Skin epidermis (tissue), 12 donors: Measurements from ENCODE around the gene ZNF764.

ENCODE experiments used
- H3K27ac ChIP-seq, 21 experiments: fragments of 200-600 bp; sonication (generic) in 11 of 21; one replicate each; pipeline ENCODE4 v1.5.0; 2020; ENCODE audit warnings: mild to moderate bottlenecking in 3 of 21, inconsistent platforms in 2 of 21, moderate library complexity in 2 of 21
- H3K4me3 ChIP-seq, 7 experiments: fragments of 200-600 bp; sonication (generic) in 2 of 7; one replicate each; pipeline ENCODE4 v1.5.0; 2020; ENCODE audit warnings: inconsistent platforms in 2 of 7, mild to moderate bottlenecking in 2 of 7, moderate library complexity in 1 of 7

The ZNF764 gene

DNA sequence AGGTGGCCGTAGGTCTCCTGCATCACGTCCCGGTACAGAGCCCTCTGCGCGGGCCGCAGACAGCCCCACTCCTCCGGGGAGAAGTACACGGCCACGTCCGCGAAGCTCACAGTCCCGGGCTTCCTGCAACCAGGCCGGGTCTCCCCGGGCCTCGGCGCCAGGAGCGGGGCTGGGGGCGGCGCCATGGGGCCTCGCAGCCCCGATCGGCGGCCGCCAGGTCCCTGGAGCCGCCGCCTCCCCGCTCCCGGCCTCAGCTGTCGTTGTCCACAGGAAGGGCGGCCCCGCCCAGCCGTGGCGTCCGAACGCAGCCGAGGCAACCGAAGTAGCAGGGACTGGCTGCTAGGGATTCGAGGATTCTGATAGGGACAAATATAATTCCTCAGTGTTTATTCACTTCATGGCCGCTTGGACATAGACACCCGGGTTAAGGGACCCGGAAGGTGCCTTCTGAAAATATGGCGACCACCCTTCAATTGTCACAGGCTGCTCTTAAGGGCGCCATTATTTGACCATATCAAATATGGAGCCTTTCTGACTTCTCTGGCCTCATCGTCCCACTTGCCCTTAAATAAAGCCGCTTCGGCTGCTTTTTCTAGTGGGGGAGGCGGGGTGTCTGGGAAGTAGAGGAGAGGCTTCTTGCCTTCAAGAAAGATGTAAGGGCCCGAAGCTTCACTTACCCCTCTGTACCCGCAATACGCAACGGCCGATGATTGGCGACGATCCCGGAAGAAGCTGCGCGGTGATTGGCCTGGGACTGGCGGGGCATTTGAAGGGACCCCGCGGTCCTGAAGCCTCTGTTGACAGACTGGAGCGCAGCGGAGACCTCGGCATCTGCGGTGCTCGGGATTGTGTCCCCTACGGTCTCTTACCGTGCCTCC is 13.5 kb upstream of the ZNF764 start, which contains the start of gene ZNF688:
Gene ZNF688 (minus strand): TSS at position 270 of the 878 bp plus-strand sequence. CDS start 85 bp downstream, at position 185.
- H3K27ac ChIP-seq, result peak within 1 kb of the TSS; percentile 91 to 100 (median 98)
- peak within 1 kb of the TSS; percentile 37 to 84 (median 66) for H3K4me3 ChIP-seq

DNA sequence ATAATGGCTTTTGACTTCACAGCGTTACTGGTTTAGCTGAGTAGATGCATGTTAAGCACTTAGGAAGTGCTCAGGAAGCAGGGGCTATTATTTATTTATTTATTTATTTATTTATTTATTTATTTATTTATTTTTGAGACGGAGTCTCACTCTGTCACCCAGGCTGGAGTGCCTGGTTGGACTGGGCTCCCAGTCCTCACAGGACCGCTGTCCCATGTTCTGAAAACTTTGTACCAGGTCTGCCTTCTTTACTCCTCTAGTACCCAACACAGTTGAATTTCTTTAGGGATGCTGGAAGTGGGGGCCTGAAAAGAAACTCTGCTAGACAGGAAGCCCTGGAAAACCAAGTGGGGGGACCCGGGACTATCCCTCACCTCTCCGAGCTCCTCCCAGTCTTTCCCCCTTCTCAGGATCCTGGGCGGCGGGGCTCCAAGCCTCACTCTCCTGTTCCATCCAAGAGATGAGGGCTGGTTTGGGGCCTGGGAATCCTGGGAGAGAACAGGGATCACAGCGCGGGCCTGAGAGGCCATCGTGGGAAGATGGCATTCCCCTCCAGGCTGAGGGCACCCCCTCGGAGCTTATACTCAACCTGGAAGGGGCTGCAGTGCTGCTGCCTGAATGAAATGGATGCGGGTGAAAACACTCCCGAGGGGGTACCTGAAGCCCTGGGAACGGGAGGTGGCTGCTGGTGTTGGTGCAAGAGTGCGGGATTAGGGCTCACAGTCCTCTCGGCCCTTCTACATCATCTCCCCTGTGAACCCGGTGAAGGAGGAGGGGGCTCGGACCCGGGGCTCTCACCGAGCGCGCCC is 12.7 kb upstream of the ZNF764 start:
- H3K27ac ChIP-seq, result peak overlapping the region; percentile 91 to 100 (median 98)
- peak overlapping the region; percentile 37 to 84 (median 66) for H3K4me3 ChIP-seq

DNA sequence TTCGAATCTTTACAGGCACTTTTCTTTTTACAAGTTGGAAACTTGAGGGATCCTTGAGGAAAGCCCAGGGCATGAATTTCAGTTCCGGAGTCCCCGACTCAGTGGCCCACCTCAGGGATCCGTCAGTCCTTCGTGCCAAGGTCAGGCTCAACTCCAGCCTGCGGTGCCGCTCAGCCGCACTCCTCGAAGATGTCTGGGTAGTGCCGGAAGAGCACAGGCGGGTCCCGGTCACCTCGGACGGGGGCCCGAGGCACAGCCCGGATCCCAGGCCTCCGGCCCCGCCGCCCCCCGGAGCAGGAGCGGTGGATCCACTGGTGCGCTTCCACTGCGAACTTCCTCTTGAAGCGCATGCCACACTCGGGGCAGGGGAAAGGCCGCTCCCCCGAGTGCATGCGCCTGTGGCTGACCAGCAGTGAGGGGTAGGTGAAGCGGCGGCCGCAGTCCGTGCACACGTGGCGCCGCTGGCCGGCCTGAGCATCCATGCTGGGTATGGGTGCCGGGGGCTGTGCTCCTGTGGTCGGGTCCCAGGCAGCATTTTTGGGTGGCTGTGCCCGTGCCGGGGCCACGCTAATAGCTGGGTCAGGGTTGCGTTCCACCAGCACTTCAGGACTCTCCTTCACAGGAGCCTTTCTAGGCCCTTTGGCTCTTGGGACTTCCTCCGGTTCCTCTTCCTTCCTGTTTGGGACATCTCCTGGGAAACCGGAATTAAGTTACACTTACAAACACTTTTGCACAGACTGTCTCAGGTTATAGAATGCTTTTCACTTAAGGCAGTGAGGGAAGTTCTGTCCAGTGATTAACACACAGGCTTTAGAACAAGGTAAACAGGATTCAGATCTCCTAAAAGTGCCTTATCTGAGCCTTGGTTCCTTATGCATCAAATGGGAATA is 11.8 kb upstream of the ZNF764 start:
- peak overlapping the region in 15 of 21 experiments; percentile 18 to 100 (median 98) for H3K27ac ChIP-seq
- H3K4me3 ChIP-seq, result peak overlapping the region in 1 of 7 experiments; percentile 37

DNA sequence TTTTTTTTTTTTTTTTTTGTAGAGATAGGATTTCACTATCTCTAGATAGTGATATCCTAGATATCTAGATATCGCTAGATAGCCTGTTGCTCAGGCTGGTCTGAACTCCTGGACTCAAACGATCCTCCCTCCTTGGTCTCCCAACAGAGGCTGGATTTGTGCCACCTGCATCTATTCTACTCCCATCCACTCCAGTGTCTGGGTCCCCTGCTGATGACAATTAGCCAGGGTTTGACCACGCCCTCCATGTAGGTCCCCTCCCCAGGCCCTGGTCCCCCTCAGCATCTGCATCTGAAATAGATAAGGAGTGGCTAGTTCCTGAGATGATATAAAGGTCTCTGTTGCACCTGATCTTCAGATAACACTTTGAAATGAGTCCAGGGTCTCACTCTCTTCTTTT is 11.1 kb upstream of the ZNF764 start:
- Histone ChIP-seq H3K4me3 (no peak overlapping the region), H3K27ac (peak overlapping the region in 5 of 21 experiments; percentile 68 to 100 (median 79))

DNA sequence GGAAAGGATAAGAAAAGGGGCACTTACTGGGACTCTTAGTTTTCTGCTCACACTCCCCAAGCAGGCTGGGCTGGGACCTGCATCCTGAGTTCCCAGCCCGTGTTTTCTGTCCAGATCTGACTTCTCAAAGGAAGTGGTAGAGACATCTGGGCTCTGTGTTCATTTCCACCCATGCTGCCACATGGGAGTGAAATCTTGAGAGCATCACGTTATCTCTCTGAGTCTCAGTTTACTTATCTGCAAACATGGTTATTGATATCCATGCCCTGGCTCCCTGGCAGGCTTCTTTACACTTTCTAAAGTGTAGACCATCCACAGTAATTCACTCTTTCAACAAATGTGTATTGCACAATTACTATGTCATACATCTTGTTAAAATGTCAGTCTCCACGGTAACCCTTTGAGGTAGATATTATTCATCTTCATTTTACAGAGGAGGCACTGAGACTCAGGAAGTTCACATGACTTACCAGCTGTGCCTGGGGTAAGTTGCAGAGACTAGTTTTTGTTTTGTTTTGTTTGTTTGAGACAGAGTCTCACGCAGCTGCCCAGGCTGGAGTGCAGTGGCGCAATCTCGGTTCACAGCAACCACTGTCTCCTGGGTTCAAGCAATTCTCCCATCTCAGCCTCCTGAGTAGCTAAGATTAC is 9.9 kb upstream of the ZNF764 start:
- peak overlapping the region in 19 of 21 experiments; percentile 5 to 85 (median 68) for H3K27ac ChIP-seq
- H3K4me3 ChIP-seq, result no peak overlapping the region

DNA sequence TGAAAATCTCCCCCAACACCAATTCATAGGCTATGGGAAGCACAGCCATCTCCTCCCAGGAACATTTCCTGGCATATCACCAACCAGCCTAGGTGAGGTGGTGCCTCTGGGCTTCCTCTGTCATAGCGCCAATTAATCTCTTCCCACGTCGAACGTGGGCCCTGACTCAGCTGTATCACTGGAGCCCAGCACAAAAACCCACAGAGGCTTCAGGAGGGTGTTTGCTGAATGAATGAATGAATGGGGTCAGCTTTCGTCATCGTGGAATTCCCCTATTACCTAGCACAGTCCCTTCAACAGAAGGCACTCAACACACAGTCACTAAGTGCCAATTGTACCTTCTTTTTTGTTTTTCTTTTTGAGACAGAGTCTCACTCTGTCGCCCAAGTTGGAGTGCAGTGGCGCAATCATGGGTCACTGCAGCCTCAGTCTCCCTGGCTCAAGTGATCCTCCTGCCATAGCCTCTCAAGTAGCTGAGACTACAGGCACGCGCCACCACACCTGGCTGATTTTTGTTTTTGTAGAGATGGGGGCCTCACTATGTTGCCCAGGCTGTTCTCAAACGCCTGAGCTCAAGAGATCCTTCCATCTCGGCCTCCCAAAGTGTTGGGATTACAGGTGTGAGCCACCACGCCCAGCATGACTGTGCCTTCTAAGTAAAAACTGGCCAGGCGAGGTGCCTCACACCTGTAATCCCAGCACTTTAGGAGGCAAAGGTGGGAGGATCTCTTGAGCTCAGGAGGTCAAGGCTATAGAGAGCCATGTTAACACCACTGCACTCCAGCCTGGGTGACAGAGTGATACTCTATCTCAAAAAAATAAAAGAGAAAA is 9.2 kb upstream of the ZNF764 start:
- no peak overlapping the region for H3K4me3 ChIP-seq
- peak overlapping the region in 19 of 21 experiments; percentile 5 to 85 (median 68) for H3K27ac ChIP-seq

DNA sequence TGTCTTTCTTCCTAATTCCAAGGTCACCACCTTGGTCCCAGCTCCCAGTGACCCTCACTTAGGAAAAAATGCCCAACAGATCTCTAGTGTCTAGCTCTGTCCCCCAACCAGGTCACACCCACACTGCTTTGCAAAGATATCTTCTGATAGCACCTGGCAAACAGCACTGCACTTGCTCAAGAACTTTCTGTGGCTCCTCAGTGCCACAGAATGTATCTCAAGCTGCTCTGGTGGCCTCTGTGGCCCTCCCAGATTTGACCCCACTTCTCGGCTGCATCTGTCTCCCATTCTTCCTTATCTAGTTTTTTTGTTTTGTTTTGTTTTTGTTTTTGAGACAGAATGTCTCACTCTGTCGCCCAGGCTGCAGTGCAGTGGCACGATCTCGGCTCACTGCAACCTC is 8.4 kb upstream of the ZNF764 start:
- peak overlapping the region in 5 of 21 experiments; percentile 23 to 83 (median 76) for H3K27ac ChIP-seq

DNA sequence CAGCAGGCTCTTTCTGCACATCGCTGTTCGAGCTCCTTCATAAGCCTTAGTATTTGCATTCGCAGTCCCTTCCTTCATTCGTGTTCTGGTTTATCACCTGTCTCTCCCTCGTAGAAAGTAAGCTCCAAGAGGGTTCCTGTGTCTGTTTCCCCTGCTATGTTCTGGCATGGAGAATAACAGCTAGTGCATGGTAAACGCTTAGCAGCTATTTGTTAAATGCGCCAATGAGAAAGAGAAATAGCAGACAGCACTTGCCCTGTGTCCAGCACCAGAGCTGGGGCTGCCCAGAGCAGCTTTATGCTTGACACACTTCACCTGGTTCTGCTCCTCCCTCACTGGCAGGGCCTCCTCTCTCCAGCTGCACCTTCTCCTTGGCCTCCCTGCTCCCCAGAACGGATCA is 7.8 kb upstream of the ZNF764 start:
- no peak overlapping the region for H3K27ac ChIP-seq
- no peak overlapping the region for H3K4me3 ChIP-seq

More for the DNA sequence above, 8.4 kb upstream of the ZNF764 start:
- H3K4me3 ChIP-seq, result no peak overlapping the region

DNA sequence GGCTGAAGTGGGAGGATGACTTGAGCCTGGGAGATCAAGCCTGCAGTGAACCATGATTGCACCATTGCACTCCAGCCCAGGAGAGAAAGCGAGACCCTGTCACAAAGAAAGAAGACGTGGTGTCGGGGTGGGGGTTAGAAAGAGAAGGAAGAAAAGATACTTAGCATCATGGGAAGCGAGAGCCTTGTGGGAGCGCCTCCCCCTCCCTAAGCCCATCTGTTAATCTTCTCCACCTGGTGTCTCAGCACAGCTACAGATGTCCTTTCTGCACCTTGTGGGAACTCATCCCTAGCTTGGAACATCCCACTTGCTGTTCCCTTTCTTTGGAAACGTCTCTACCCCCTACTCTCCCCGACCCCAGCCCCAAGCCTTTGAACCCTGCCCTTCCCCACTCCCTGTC is 7.4 kb upstream of the ZNF764 start:
- Histone ChIP-seq H3K27ac (no peak overlapping the region), H3K4me3 (no peak overlapping the region)

DNA sequence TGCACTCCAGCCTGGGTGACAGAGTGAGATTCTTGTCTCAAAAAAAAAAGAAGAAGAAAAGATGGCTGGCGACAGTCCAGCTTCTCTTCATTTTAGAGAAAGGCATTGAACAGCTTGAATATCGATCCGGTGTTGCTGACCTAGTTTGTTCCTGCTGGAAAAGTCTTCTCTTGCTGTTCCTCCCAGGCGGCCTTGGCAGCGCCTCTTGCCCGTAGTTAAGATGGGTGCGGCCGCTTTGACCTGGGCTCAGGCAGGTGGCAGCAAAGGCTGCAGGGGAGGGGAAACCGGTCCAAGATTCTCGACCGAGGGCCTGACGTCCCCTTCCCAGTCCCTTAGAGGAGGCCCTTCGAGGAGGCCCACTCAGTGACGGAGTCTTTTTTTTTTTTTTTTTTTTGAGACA is 3.8 kb upstream of the ZNF764 start:
- peak overlapping the region in 18 of 21 experiments; percentile 10 to 90 (median 80) for H3K27ac ChIP-seq
- peak overlapping the region in 6 of 7 experiments; percentile 31 to 46 (median 39) for H3K4me3 ChIP-seq

DNA sequence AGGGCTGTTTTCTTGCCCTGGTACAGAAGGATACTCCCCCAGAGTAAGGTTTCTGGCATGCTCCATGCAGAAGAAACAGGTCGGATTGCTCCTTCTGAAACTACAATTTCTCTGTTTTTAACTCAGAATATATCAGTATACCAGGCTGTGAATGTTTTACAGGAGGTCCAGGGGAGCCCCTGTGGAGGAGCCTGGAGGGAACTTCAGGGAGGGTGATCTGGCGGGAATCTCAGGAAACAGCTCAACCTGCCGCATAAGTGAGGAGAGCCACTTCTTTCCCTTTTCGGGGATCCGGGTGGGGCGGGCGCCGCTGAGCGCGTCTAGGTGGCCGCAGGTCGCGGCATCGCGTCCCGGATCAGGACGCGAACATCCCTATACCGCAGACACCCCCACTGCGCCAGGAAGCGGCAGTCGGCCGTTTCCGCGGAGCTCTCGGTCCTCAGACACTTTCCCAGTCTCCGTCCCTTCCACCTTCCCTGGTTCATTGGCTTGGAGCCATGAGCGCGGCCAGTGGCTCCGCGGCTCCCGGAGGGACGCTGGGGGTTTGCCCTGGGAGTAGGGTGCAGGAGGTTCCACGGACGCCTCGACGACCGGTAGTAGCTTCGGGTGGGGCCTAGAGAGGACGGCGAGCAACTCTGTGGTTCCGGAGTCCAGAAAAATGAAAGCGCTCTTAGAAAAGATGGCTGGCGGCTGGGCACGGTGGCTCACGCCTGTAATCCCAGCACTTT is 3.1 kb upstream of the ZNF764 start:
- H3K4me3 ChIP-seq, result peak overlapping the region; percentile 27 to 46 (median 37)
- peak overlapping the region in 20 of 21 experiments; percentile 10 to 90 (median 78) for H3K27ac ChIP-seq

DNA sequence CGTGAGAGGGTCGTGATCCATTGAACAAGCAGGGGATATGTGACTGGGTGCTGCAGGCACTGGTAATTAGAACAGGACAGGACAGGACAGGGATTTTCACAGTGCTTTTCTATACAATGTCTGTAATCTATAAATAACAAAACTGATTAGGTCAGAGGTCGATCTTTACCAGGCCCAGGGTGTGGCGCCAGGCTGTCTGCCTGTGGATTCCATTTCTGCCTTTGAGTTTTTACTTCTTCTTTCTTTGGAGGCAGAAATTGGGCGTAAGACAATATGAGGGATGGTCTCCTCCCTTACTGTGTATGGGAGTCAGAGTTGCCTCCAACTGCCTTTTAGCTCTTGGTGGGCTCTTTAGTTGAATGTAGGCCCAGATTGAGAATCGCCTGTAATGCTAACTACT is 1.5 kb upstream of the ZNF764 start:
- Histone ChIP-seq H3K4me3 (no peak overlapping the region), H3K27ac (peak overlapping the region in 5 of 21 experiments; percentile 13 to 97 (median 36))

DNA sequence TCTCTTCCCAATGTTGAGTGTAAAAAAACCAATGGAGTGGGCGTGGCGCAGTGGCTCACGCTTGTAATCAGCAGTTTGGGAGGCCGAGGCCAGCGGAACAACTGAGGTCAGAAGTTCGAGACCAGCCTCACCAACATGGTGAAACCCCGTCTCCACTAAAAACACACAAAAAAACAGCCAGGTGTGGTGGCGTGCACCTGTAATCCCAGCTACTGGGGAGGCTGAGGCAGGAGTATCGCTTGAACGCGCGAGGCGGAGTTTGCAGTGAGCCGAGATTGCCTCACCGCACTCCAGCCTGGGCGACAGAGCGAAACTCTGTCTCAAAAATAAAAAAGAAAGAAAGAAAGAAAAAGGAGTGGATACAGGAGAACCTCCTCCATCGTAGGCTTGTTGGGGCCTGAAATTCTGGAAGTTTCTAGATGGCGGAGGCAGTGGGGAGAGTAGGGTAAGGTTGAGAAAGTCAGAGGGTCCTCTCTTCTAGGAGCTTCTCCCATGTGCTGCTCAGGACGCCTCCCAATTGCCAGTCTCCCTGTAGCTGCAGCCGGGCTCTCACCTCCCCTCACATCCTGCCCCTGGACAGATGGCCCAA is 709 bp upstream of the ZNF764 start:
- peak overlapping the region in 6 of 7 experiments; percentile 62 to 93 (median 82) for H3K4me3 ChIP-seq
- H3K27ac ChIP-seq, result peak overlapping the region in 20 of 21 experiments; percentile 34 to 97 (median 90)

DNA sequence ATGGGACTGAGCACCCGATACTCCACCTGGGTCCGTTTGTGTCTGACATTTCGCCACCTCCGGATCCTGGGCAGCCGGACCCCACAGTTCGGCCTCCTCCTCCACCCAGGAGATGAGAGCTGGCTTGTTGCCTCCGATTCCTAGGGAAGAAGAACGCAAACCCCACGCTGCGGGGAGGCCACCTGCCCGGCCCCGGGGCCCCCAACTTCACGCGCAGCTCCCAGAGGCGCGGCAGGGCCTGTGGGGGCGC is 542 bp downstream of the ZNF764 start:
- peak overlapping the region; percentile 57 to 97 (median 91) for H3K27ac ChIP-seq
- peak overlapping the region; percentile 62 to 94 (median 85) for H3K4me3 ChIP-seq

DNA sequence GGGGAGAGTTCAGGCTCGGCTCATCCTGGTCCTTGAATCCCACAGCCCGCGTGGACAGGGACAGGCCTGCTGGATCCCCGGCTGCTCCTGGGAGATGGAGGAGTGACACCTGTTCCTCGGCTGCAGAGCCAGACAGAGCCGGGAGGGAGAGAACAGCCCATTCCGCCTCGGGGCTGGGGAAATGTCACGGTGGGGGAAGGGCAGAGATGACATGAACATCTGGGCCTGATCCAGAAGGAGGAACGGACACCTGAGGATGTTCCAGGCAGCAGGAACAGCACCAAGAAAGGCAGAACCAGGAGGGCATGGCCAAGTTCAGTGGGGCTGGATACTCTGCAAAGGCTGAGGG is 2.1 kb downstream of the ZNF764 start:
- H3K27ac ChIP-seq, result no peak overlapping the region

DNA sequence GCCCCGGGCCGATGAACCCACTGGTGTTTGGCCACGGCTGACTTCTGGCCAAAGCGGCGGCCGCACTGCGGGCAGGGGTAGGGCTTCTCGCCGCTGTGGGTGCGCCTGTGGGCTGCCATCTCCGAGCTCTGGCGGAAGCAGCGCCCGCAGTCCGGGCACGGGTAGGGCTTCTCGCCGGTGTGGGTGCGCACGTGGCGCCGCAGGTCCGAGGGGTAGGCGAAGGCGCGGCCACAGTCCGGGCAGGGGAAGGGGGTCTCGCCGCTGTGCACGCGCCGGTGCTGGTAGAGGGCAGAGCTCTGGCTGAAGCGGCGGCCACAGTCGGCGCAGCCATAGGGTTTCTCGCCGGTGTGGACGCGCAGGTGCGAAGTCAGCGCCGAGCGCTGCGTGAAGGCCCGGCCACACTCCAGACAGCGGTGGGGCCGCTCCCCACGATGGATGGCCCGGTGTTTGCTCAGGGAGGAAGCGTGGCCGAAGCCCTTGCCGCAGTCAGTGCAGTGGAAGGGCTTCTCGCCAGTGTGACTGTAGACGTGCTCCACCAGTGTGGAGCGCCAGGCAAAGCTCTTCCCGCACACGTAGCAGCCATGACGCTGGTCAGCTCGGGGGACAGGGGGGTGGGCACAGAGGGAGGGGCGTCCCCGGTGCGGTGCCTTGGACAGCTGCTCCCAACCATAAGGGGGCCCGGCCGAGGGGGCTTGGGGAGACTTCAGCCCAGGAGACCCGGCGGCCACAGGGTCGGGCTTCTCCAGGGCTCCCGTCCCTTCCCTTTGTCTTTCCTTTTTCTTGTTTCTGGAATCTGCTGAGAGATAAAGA is 2.7 kb downstream of the ZNF764 start:
- Histone ChIP-seq H3K4me3 (no peak overlapping the region), H3K27ac (peak overlapping the region in 1 of 21 experiments; percentile 7)

More for the DNA sequence above, 2.1 kb downstream of the ZNF764 start:
- no peak overlapping the region for H3K4me3 ChIP-seq
